ENCODE results near the gene C2CD2. TPM values are rescaled to one million over a fixed set of nuclear protein-coding genes. Genes with fewer than 3 reads are reported as not detected.

The C2CD2 gene
- total and polyA plus RNA-seq, 2 donors (not counting 1 experiment from before 2014, with no cell fraction given): 6.8 to 11.9 TPM

- ATAC-seq (ENCODE audit: low read depth): no peak
- no peak overlapping the region for H3K27ac ChIP-seq (ENCODE audit: low read length in 2 of 2)
- no peak overlapping the region for H3K4me2 ChIP-seq (replicated peaks; ENCODE audit: low read depth, low read length, poor library complexity, severe bottlenecking)
- H3K4me1 Mint-ChIP-seq: peaks cover 47% of the 10 kb centered on the region
- peaks cover 5% of the 10 kb centered on the region for H3K9me3 Mint-ChIP-seq (ENCODE audit: insufficient read depth)
- no peaks in the 10 kb centered on the region for H3K27me3 Mint-ChIP-seq
- H3K79me2 ChIP-seq (ENCODE audit: control insufficient read depth, insufficient read depth, low read length): no peaks in the 10 kb centered on the region
- no peaks in the 10 kb centered on the region for H4K20me1 ChIP-seq (ENCODE audit: control insufficient read depth, insufficient read depth, low read length, poor library complexity, severe bottlenecking)
- ChIA-PET CTCF (interaction anchor here (0.8 kb wide), 1 partner anchor 281 kb away, joined by 3 read pairs; no protein-coding TSS in a partner anchor), POLR2A (interaction anchor here (0.9 kb wide), 1 partner anchor 277 kb away, joined by 3 read pairs; no protein-coding TSS in a partner anchor)
- H3K27me3 ChIP-seq (replicated peaks in 1 of 4; ENCODE audit: control extremely low read depth in 1 of 4, control insufficient read depth in 3 of 4, insufficient read depth in 4 of 4, low read length in 3 of 4): no peaks in the 10 kb centered on the region
- no peak for DNase-seq
- 91% methylated on average over 31 of the region's 32 CpGs for WGBS (ENCODE audit: insufficient coverage)
- H3K4me3 ChIP-seq (ENCODE audit: control extremely low read depth in 1 of 5, extremely low read depth in 1 of 5, insufficient read depth in 1 of 5, low read depth in 2 of 5, low read length in 4 of 5): no peak overlapping the region
- H3K4me1 ChIP-seq (ENCODE audit: control insufficient read depth in 2 of 2, insufficient read depth in 2 of 2, low read length in 2 of 2): peaks cover 6 to 42% of the 10 kb centered on the region in 2 donors
- H3K9me3 ChIP-seq (ENCODE audit: control extremely low read depth in 1 of 3, control insufficient read depth in 2 of 3, insufficient read depth in 1 of 3, low read length in 2 of 3): peaks cover 0 to 5% (median 1%) of the 10 kb centered on the region in 3 donors
- peak overlapping the region; percentile 59 for H3K27ac Mint-ChIP-seq
- TF ChIP-seq CTCF (IDR thresholded peaks at IDR 0.05): no peak
- TF ChIP-seq EZH2 (IDR thresholded peaks at IDR 0.05; ENCODE audit: borderline replicate concordance, insufficient read depth, low read depth, low read length, poor library complexity, severe bottlenecking): no peak
- no peak overlapping the region for H3K9ac ChIP-seq (ENCODE audit: low read length)
- H2AFZ ChIP-seq (ENCODE audit: insufficient read depth, low read depth, low read length, poor library complexity, severe bottlenecking): no peak overlapping the region
- peak overlapping the region; percentile 60 for H3K4me3 Mint-ChIP-seq
- intact Hi-C loops (cut with micrococcal nuclease): no loop called here
- peaks cover 6 to 53% of the 10 kb centered on the region in 2 experiments for H3K36me3 ChIP-seq (replicated peaks in 1 of 2; ENCODE audit: control extremely low read depth in 1 of 2, control insufficient read depth in 1 of 2, extremely low read depth in 1 of 2, insufficient read depth in 2 of 2, low read length in 1 of 2)
Observed at GRCh38 chr21:41836166-41837015, 117.4 kb downstream of the C2CD2 start.

- ChIA-PET POLR2A (no interaction called here), CTCF (interaction anchor here (0.8 kb wide), 1 partner anchor 282 kb away, joined by 3 read pairs; no protein-coding TSS in a partner anchor)
- Mint-ChIP-seq H3K27ac (peak overlapping the region; percentile 62), H3K4me1 (peaks cover 47% of the 10 kb centered on the region), H3K27me3 (no peaks in the 10 kb centered on the region), H3K9me3 (ENCODE audit: insufficient read depth) (peaks cover under 1% of the 10 kb centered on the region), H3K4me3 (peak overlapping the region; percentile 60)
- DNase-seq (no peak), ATAC-seq (ENCODE audit: low read depth) (peak; percentile 31)
- WGBS (ENCODE audit: insufficient coverage): 69% methylated on average over 5 of the region's 10 CpGs
- H3K27ac ChIP-seq (ENCODE audit: low read length in 2 of 2): no peak overlapping the region
- H2AFZ ChIP-seq (ENCODE audit: insufficient read depth, low read depth, low read length, poor library complexity, severe bottlenecking): no peak overlapping the region
- H4K20me1 ChIP-seq (ENCODE audit: control insufficient read depth, insufficient read depth, low read length, poor library complexity, severe bottlenecking): no peaks in the 10 kb centered on the region
- TF ChIP-seq CTCF (IDR thresholded peaks at IDR 0.05) (no peak), EZH2 (IDR thresholded peaks at IDR 0.05; ENCODE audit: borderline replicate concordance, insufficient read depth, low read depth, low read length, poor library complexity, severe bottlenecking) (no peak)
- no peak overlapping the region for H3K4me2 ChIP-seq (replicated peaks; ENCODE audit: low read depth, low read length, poor library complexity, severe bottlenecking)
- no peaks in the 10 kb centered on the region for H3K79me2 ChIP-seq (ENCODE audit: control insufficient read depth, insufficient read depth, low read length)
- H3K4me3 ChIP-seq (ENCODE audit: control extremely low read depth in 1 of 5, extremely low read depth in 1 of 5, insufficient read depth in 1 of 5, low read depth in 2 of 5, low read length in 4 of 5): no peak overlapping the region
- H3K9me3 ChIP-seq (ENCODE audit: control extremely low read depth in 1 of 3, control insufficient read depth in 2 of 3, insufficient read depth in 1 of 3, low read length in 2 of 3): no peaks in the 10 kb centered on the region
- no peak overlapping the region for H3K9ac ChIP-seq (ENCODE audit: low read length)
- no peaks in the 10 kb centered on the region for H3K27me3 ChIP-seq (replicated peaks in 1 of 4; ENCODE audit: control extremely low read depth in 1 of 4, control insufficient read depth in 3 of 4, insufficient read depth in 4 of 4, low read length in 3 of 4)
- H3K36me3 ChIP-seq (replicated peaks in 1 of 2; ENCODE audit: control extremely low read depth in 1 of 2, control insufficient read depth in 1 of 2, extremely low read depth in 1 of 2, insufficient read depth in 2 of 2, low read length in 1 of 2): peaks cover 6 to 53% of the 10 kb centered on the region in 2 experiments
- peaks cover 6 to 42% of the 10 kb centered on the region in 2 donors for H3K4me1 ChIP-seq (ENCODE audit: control insufficient read depth in 2 of 2, insufficient read depth in 2 of 2, low read length in 2 of 2)
- intact Hi-C loops (cut with micrococcal nuclease): no loop called here
Observed at GRCh38 chr21:41835711-41836154, 118.1 kb downstream of the C2CD2 start.
